Activated CD8-positive, alpha-beta memory T cell treated with anti-CD3 and anti-CD28 coated beads, Interleukin-2, amount 50 U/mL, for 1 hour (primary cell): ENCODE measurements around the gene RABGAP1L.
"Not testable (repeated sequence)": the region's sequence is repeated elsewhere in the genome, so short reads cannot be mapped to it uniquely, and the experiment has no call there.

Source experiments
- DNase-seq: peaks from one replicate; pipeline ENCODE4 v3.0.0-alpha.2; 2020; ENCODE audit errors: extremely low read depth

RABGAP1L gene

DNA sequence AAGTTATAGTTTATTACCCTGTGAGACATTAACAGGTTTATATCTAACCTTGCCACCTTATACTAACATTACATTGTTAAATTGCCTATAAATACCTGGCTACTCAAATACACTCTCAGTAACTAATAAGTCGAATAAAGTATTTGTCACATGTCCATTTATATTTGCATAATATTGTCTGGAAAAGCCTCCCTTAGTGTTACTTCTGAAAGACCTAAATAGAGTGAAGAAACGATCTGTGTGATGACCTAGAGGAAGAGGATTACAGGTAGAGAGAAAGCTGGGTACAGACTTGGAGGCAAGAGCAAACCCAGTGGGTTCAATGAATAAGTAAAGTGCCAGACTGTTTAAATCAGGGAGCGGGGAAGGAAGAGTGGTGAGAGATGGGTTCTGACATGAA is 837.7 kb downstream of the RABGAP1L start:
- no peak for DNase-seq

DNA sequence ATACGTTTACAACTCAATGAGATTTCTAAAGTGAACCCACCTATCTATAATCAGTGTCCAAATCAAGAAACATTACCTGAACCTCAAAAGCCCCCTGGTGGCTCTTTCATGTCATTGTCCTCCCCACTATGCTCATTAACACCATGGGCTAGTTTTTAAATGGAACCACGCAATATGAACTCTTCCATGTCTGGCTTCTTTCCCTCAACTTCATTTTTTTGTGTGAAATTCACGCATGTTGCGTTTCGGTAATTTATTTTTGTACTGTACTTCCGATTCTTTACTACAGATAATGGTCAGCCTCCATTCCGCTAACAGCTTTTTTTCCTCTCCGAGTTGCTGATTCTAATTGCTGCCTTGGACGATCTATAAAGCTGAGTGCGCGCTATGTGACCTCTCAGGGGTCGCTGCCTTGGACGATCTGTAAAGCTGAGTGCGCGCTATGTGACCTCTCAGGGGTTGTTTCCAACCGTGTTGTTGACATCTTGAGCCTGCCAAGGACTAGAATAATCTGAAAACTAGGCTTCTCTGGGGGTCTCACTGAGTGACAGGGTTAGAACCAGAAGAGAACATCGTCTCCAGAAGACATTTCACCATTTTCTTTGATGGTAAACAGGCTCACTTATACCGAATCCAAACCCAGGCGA is 839.4 kb downstream of the RABGAP1L start:
- DNase-seq = no peak

DNA sequence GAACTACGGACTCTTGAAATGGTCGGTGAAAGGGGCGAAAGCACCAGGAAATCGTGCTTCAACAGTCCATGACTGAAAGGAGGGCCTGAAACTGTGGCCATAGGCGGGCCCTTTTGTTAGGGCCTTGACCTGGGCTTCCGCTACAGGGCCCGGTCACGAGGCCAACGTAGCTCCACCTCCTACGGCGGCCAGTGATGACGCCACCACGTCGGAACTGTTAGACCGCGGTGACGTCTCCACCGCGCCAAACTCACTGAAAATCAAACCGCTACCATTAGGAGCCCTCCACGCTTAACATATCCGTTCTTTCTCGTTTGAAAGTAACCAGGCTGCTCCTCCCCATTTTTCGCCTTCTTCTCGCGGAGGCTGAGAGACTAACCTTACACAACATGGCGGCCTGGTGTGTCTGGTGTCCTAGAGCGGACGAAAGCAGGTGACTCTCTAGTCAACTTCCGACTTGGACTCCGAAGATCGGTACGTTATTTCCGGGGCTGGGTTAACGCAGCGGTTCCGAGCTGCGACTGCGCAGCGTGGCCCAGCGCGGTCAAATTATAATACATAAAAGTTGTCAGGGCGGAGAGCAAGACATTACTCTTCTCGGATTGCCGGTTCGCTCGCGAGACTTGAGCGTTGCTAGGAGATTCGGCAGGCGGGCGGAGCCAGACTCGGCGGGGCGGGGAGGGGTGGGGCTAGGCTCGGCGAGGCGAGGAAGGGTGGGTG is 840.1 kb downstream of the RABGAP1L start:
- peak; percentile 97 for DNase-seq

GRCh38 chr1:174999936-175000696 is 840.8 kb downstream of the RABGAP1L start, which contains the start of gene CACYBP:
Gene CACYBP, plus strand, starts transcription at chr1:174999947. Its CDS starts 234 bp downstream, at chr1:175000181.
- no peak for DNase-seq

- no peak for DNase-seq
Measured at GRCh38 chr1:175000697-175001187, 841.4 kb downstream of the RABGAP1L start.

- DNase-seq = no peak
Measured at GRCh38 chr1:175002910-175003517, 843.7 kb downstream of the RABGAP1L start.

- no peak for DNase-seq
Measured at GRCh38 chr1:175003521-175003920, 844.2 kb downstream of the RABGAP1L start.

- no peak for DNase-seq
Measured at GRCh38 chr1:175005085-175005783, 845.9 kb downstream of the RABGAP1L start.

- no peak for DNase-seq
Measured at GRCh38 chr1:175009532-175009931, 850.2 kb downstream of the RABGAP1L start.

DNA sequence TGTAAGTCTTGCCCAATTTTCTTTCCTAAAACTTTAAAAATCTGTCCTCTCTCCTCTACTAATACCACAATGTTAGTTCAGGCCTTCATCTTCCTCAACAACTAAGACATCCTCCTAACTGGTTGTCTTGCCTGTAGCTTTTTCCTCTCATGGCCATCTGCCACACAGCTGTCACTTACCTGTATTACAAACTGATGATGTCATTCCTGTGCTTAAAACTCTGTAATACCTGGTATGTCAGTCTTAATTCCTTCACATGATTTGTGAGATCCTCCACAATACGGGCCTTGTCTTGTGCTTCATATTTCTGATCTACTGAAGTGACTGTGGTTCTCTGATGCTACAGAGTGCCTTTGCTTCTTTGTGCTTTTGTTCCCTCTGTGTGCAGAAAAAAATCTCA is 854.1 kb downstream of the RABGAP1L start:
- DNase-seq = no peak

DNA sequence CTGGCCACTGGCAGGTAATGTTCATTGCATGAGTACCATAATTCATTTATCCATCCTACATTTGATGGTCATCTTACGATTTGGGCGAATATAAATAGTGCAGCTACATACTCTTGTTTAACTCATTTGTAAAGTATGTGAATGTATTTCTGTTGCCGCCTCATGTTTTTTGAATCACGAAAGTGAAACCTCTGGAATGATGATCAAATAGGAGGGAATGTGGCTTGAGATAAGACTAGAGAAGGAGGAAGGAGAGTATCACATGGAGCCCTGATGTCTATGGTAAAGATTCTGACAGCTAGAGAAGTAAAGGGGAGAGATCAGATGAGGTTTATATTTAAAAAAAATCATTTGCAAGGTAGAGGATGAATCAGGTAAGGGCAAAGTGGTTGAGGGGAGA is 855.9 kb downstream of the RABGAP1L start:
- DNase-seq = no peak

- no peak for DNase-seq
Measured at GRCh38 chr1:175019524-175019923, 860.2 kb downstream of the RABGAP1L start.

- DNase-seq = peak; percentile 96
Measured at GRCh38 chr1:175023043-175023921, 864.0 kb downstream of the RABGAP1L start, which contains the start of gene MRPS14. Gene MRPS14, minus strand, starts transcription at chr1:175023425. Its CDS starts 17 bp downstream, at chr1:175023408.

DNA sequence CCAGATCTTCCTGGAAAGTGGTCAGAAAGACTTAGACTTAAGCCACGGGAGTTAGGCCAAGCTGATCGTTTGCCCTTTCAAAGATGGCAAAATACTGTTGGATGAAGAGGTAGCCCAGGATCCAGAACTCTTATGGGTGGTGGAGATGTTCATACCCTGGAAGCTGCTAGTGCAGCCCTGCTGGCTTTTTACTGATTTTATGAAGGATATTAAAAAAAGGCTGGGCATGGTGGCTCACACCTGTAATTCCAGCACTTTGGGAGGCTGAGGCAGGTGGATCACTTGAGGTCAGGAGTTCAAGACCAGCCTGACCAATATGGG is 864.6 kb downstream of the RABGAP1L start:
- not testable (repeated sequence) for DNase-seq

- no peak for DNase-seq
Measured at GRCh38 chr1:175024773-175025172, 865.5 kb downstream of the RABGAP1L start.

GRCh38 chr1:175033953-175034352 is 874.6 kb downstream of the RABGAP1L start:
- DNase-seq = no peak

GRCh38 chr1:175034775-175035174 is 875.5 kb downstream of the RABGAP1L start:
- DNase-seq = no peak

DNA sequence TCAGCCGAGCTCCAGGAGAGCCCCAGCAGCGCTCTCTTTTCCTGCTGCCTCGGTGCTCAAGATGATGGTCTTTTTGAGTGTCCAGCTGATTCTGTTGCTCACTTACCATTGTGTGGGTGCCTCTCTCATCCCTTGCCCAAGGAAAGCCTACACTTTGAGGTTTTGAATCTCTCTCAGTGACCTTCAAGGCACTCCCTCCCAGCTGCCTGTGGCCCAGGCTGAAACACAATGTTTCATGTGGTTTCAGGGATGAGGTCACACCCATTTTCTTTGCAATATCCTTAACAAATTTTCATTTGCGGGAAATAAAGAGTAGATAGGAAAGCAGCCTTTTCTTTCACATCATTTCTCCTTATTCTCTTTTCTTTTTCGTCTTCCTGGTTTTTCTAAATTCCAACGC is 876.5 kb downstream of the RABGAP1L start:
- DNase-seq = no peak

DNA sequence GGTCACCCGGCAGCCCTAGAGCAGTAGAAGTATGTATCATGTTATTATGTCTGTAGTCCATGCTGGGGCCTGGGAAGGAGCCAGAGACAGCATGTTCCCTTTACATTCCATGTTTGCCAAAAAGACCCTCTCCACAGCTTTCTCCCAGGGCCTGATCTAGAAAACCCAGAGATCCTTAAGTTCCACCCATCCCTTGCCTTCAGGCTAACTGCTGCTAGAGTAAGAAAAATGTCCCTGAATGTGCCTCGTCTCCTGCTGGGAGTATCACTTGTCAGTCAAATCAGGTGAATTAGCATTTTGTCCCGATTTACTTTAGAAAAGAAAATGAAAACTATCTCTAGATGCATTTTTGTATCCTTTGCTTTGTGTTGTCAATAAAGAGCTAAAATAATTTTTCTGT is 877.2 kb downstream of the RABGAP1L start:
- no peak for DNase-seq

DNA sequence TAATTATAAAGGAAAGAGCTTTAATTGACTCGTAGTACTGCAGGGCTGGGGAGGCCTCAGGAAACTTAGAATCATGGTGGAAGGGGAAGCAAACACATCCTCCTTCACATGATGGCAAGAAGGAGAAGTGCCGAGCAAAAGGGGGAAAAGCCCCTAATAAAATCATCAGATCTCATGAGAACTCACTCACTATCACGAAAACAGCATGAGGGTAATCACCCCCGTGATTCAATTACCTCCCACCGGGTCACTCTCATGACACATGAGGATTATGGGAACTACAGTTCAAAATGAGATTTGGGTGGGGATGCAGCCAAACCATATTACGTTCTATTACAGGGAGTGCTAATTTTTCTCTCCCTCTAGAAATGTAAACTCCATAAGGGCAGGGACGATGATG is 878.1 kb downstream of the RABGAP1L start:
- no peak for DNase-seq
